Spleen (tissue), 11 donors: ENCODE data around the gene PARD3. TPM values are rescaled to one million over a fixed set of nuclear protein-coding genes. Genes with fewer than 3 reads are reported as not detected.

Experiments used
- DNase-seq: peaks from one replicate; pipeline ENCODE4 v3.0.0-alpha.2; 2020
- H3K27ac ChIP-seq, 8 donors: fragments of 200-600 bp; sonication (generic) in 7 of 8; 1 replicate in 4 of 8; 2 replicates in 4 of 8; pipeline versions ENCODE4 v1.5.0 to v1.8.0; 2016 to 2021; ENCODE audit warnings: inconsistent platforms in 4 of 8, mild to moderate bottlenecking in 4 of 8, moderate library complexity in 1 of 8
- H3K27me3 ChIP-seq, 7 donors: fragments of 200-600 bp; sonication (generic) in 6 of 7; replicated peaks in 1 of 7; 1 replicate in 4 of 7; 2 replicates in 3 of 7; pipeline versions ENCODE4 v1.5.0 to v1.8.0; 2016 to 2021; ENCODE audit warnings: inconsistent platforms in 3 of 7, mild to moderate bottlenecking in 1 of 7
- H3K36me3 ChIP-seq, 6 donors: fragments of 200-600 bp; sonication (generic) in 5 of 6; 1 replicate in 4 of 6; 2 replicates in 2 of 6; pipeline versions ENCODE4 v1.5.0 to v1.8.0; 2016 to 2021; ENCODE audit warnings: inconsistent platforms in 2 of 6
- H3K4me1 ChIP-seq, 6 donors: fragments of 200-600 bp; sonication (generic) in 5 of 6; 1 replicate in 3 of 6; 2 replicates in 3 of 6; pipeline versions ENCODE4 v1.5.0 to v1.8.0; 2016 to 2021; ENCODE audit warnings: inconsistent platforms in 3 of 6
- H3K4me3 ChIP-seq, 8 donors: fragments of 200-600 bp; sonication (generic) in 7 of 8; 1 replicate in 4 of 8; 2 replicates in 4 of 8; pipeline versions ENCODE4 v1.5.0 to v1.8.0; 2016 to 2021; ENCODE audit warnings: inconsistent platforms in 4 of 8, mild to moderate bottlenecking in 4 of 8, moderate library complexity in 2 of 8
- H3K9me3 ChIP-seq, 8 donors: fragments of 200-600 bp; sonication (generic) in 7 of 8; 1 replicate in 4 of 8; 2 replicates in 4 of 8; pipeline versions ENCODE4 v1.5.0 to v1.8.0; 2016 to 2021; ENCODE audit warnings: inconsistent platforms in 4 of 8
- POLR2A ChIP-seq, 3 donors: fragments of 450-650 bp; IDR thresholded peaks; one replicate each; pipeline ENCODE4 v1.5.1; 2017; ENCODE audit warnings: antibody characterized with exemption in 3 of 3, mild to moderate bottlenecking in 1 of 3
- POLR2AphosphoS5 ChIP-seq, 3 donors: sonication (generic); formaldehyde crosslinking; IDR thresholded peaks; one replicate each; pipeline ENCODE4 v1.5.1; 2017; ENCODE audit warnings: antibody characterized with exemption in 3 of 3
- WGBS, 5 donors: extraction: QIAGEN DNeasy Blood & Tissue Kit in 3 of 5; methylation state at CpG; one replicate each; pipeline versions ENCODE4 v1.1.5 to v1.1.7; 2013 to 2018; 5-methylcytosine and 5-hydroxymethylcytosine counted together
- intact Hi-C: fragments of 100-400 bp; cut with DNase I; formaldehyde crosslinking; loops from one replicate; pipeline ENCODE4 v1.15.0; 2023; ENCODE audit warnings: low total_unique reads
- polyA plus RNA-seq, 3 donors: library from polyadenylated mRNA; stranded (reverse); fragments of 200-250 nt; gene quantifications; one replicate each; pipeline ENCODE4 v1.2.1, GENCODE V29; 2013
- total RNA-seq, 7 donors: library from RNA; depleted of rRNA in 3 of 7; stranded (reverse); fragments of >200 nt in 3 of 7; fragmentation: NEBNext Ultra II Directional in 4 of 7; extraction: Animal tissue kit (Norgen Biotek cat#: 25700) in 4 of 7; gene quantifications; one replicate each; pipeline versions ENCODE4 v1.1.0 to v1.2.1, GENCODE V29; 2016 to 2021
- TF ChIP-seq, protein P1 (sequence below), 11 experiments: fragments of 200-600 bp in 7 of 11; fragments of 450-650 bp in 4 of 11; sonication (generic) in 4 of 11; IDR thresholded peaks in 8 of 11; conservative IDR thresholded peaks in 3 of 11; 1 replicate in 7 of 11; 2 replicates in 4 of 11; pipeline versions ENCODE4 v1.4.0 to v1.8.0; 2016 to 2021; ENCODE audit warnings: antibody characterized with exemption in 11 of 11, inconsistent platforms in 4 of 11, mild to moderate bottlenecking in 1 of 11
- donor health status: healthy with polysubstance abuse.
- donor health status: DM: no; HTN: no; CAD: no; lungs with moderate emphysema.
- donor health status: DM: no; HTN: no; CAD: no.
- donor health status: Bipolar disorder and iron deficiency.
- donor health status: healthy.
- donor health status: DM: no; HTN: no; CAD: no.
- donor health status: DM: yes; HTN: yes; CAD: no.

Gene PARD3
- total and polyA plus RNA-seq, 10 donors = 2.8 to 18.9 (median 10.8) TPM

DNA sequence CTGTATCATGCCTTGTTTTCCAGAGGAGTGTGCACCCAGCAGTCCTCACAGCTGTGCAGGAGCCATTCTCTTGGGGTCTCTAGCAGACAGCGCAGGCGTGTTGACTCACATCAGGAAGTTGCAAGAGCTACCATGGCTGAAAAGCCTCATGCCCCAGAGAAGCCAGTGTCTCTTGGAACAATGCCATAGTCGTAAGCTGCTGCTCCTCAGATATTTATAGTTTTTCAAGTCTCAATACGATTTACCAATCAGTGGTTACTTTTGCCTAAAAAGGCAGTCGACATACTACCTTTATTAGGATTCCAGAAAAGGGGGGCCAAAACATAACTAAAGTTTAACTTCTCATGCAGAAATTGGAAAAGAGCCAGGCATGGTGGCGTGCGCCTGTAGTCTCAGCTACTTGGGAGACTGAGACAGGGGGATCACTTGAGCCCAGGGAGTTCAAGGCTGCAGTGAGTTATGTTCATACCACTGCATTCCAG is 407.7 kb downstream of the PARD3 start:
- Histone ChIP-seq H3K27me3 (no peaks in the 10 kb centered on the region), H3K4me1 (peaks cover 0 to 6% (median 0%) of the 10 kb centered on the region in 6 donors), H3K4me3 (no peak overlapping the region), H3K36me3 (no peaks in the 10 kb centered on the region), H3K9me3 (no peaks in the 10 kb centered on the region), H3K27ac (no peak overlapping the region)
- DNase-seq = no peak
- WGBS, 5 donors = 46 to 75% (median 60%) methylated on average over 7 of the region's 7 CpGs
- intact Hi-C loops = no loop called here
- TF ChIP-seq, protein P1, sequence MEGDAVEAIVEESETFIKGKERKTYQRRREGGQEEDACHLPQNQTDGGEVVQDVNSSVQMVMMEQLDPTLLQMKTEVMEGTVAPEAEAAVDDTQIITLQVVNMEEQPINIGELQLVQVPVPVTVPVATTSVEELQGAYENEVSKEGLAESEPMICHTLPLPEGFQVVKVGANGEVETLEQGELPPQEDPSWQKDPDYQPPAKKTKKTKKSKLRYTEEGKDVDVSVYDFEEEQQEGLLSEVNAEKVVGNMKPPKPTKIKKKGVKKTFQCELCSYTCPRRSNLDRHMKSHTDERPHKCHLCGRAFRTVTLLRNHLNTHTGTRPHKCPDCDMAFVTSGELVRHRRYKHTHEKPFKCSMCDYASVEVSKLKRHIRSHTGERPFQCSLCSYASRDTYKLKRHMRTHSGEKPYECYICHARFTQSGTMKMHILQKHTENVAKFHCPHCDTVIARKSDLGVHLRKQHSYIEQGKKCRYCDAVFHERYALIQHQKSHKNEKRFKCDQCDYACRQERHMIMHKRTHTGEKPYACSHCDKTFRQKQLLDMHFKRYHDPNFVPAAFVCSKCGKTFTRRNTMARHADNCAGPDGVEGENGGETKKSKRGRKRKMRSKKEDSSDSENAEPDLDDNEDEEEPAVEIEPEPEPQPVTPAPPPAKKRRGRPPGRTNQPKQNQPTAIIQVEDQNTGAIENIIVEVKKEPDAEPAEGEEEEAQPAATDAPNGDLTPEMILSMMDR (IDR thresholded peaks at IDR 0.05 in 8 of 11, conservative IDR thresholded peaks at IDR 0.05 in 3 of 11) = no peak
- TF ChIP-seq POLR2AphosphoS5 (IDR thresholded peaks at IDR 0.05) (no peak), POLR2A (IDR thresholded peaks at IDR 0.05) (no peak)

DNA sequence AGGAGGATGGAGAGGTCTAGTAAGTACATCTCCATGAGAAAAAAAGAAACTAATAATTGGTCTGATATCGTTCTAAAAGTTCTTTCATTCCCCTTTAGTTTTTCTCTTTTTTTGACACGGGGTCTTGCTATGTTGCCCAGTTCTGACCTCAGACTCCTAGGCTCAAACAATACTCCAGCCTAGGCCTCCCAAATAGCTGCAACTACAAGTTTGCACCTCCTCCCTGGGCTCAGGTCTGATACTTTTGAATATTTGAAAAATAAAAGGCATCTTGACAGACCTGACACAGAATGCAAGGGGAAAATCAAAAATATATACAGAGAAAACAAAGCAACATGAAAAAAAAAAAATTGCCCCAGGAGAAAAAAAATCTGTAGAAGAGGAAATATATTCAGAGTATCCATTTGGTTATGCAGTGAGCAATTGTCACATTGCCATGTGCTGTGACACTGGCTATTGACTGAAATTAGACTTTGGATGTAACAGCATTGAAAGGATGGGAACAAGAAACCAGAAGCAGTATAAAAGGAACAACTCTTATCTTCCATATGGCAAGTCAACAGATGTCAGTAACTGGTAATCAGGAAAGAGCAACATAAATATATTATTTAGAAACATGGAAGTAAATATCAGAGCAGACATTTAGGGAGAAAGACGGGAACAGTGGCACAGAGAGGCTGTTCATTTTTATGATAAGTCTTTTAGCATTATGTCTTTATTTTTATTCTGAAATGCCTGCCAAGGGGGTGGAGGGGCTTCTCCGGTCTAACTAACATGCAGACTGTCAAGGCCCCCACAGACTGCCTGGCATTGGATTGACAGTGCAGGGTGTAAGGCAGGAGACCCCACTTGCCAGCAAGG is 408.4 kb downstream of the PARD3 start:
- WGBS, 5 donors = 64 to 91% (median 81%) methylated on average over 4 of the region's 4 CpGs
- Histone ChIP-seq H3K4me3 (no peak overlapping the region), H3K36me3 (no peaks in the 10 kb centered on the region), H3K4me1 (peaks cover 0 to 6% (median 0%) of the 10 kb centered on the region in 6 donors), H3K27me3 (no peaks in the 10 kb centered on the region), H3K9me3 (no peaks in the 10 kb centered on the region), H3K27ac (no peak overlapping the region)
- intact Hi-C loops = no loop called here
- TF ChIP-seq POLR2AphosphoS5 (IDR thresholded peaks at IDR 0.05) (no peak), POLR2A (IDR thresholded peaks at IDR 0.05) (no peak)
- TF ChIP-seq, protein P1 (IDR thresholded peaks at IDR 0.05 in 8 of 11, conservative IDR thresholded peaks at IDR 0.05 in 3 of 11) = no peak
- DNase-seq = no peak

DNA sequence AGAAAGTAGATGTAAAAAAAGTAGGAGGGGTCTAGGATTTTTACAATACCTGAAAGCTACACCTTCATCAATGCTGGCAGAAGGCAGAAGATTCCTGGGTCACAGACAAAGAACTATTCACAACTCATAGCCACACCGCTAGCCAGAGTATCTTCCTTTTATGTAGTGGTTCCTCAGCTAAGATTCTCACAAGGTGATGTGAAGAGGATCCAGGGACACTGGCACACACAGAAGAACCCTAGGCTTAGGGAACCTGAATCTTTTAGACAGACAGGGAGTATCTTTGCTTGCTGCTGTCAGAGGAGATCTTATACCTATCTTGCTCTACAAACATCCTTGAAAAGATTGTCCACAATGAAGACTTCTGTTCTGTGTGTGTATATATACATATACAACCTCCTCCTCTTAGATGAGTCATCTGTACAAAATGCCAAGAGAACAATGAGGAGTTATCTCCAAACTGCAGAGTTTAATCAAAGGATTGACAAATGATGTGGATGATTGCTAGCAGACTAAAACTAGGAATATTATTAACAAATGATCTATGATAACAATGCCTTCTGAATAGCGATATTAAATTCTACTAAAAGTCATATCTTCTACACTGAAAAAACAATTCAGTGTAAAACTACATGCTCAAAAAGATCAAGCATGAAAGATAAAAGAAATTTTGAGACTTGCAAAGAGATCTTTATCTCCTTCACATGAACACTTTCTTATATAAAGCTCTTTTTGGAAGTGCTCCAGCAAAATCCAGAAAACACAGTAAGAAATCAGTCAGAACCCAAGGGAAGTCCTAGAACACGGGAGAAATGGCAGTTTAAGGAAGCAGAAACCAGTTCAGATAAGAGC is 409.3 kb downstream of the PARD3 start:
- TF ChIP-seq, protein P1 (IDR thresholded peaks at IDR 0.05 in 8 of 11, conservative IDR thresholded peaks at IDR 0.05 in 3 of 11) = no peak
- no peak for DNase-seq
- H3K4me3 ChIP-seq = no peak overlapping the region
- intact Hi-C loops = no loop called here
- H3K4me1 ChIP-seq = peaks cover 0 to 6% (median 0%) of the 10 kb centered on the region in 6 donors
- H3K9me3 ChIP-seq = no peaks in the 10 kb centered on the region
- no peaks in the 10 kb centered on the region for H3K36me3 ChIP-seq
- H3K27me3 ChIP-seq = no peaks in the 10 kb centered on the region
- H3K27ac ChIP-seq = no peak overlapping the region
- 65 to 77% (median 70%) methylated on average over 3 of the region's 3 CpGs for WGBS, 5 donors

DNA sequence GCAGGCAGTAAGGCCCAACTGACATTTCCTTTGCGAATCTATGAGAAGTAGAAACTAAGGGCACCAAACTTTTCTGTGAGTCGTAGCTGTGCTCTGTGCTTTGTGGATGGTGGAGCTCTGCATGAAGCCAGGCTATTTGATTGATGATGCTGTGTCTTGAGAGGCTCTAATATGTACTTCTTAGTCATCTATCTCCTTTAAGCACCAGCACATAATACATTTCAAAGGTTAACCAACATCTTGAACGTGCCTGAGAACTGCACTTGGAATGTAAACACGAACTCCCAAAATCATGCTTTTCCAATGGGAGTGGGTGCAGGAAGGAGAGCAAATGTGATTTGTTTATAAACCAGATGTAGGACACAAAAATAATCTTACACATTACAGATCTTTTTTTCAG is 411.6 kb downstream of the PARD3 start:
- WGBS, 5 donors = 80 to 94% (median 89%) methylated on average over 4 of the region's 4 CpGs
- no peak for DNase-seq
- no peaks in the 10 kb centered on the region for H3K36me3 ChIP-seq
- no peaks in the 10 kb centered on the region for H3K9me3 ChIP-seq
- peaks cover 0 to 6% (median 0%) of the 10 kb centered on the region in 6 donors for H3K4me1 ChIP-seq
- intact Hi-C loops = no loop called here
- H3K27ac ChIP-seq = no peak overlapping the region
- TF ChIP-seq POLR2AphosphoS5 (IDR thresholded peaks at IDR 0.05) (no peak), POLR2A (IDR thresholded peaks at IDR 0.05) (no peak)
- TF ChIP-seq, protein P1 (IDR thresholded peaks at IDR 0.05 in 8 of 11, conservative IDR thresholded peaks at IDR 0.05 in 3 of 11) = no peak
- H3K4me3 ChIP-seq = no peak overlapping the region
- no peaks in the 10 kb centered on the region for H3K27me3 ChIP-seq
